BLaER1 treated with 17β-estradiol and CSF1 and Interleukin-3, amounts not matched to agents 10 nM and 100 nM (cell line): ENCODE data around the gene TTLL6.
A peak's percentile ranks its signal among the peaks of the same experiment; 100 is the strongest.
"Not testable (repeated sequence)": the region's sequence is repeated elsewhere in the genome, so short reads cannot be mapped to it uniquely, and the experiment has no call there.

Experiments used
- H3K27ac ChIP-seq, 11 experiments: shearing (Covaris generic); formaldehyde crosslinking; 2 replicates each; pipeline ENCODE4 v1.8.1; 2022
- H3K27me3 ChIP-seq, 11 experiments: shearing (Covaris generic); formaldehyde crosslinking; 2 replicates each; pipeline ENCODE4 v1.8.1; 2022
- H3K36me3 ChIP-seq, 11 experiments: shearing (Covaris generic); formaldehyde crosslinking; 2 replicates each; pipeline ENCODE4 v1.8.1; 2022
- H3K4me1 ChIP-seq, 10 experiments: shearing (Covaris generic); formaldehyde crosslinking; 2 replicates each; pipeline ENCODE4 v1.8.1; 2022
- H3K4me2 ChIP-seq, 11 experiments: shearing (Covaris generic); formaldehyde crosslinking; 2 replicates each; pipeline ENCODE4 v1.8.1; 2022
- H3K4me3 ChIP-seq, 10 experiments: shearing (Covaris generic); formaldehyde crosslinking; 2 replicates each; pipeline ENCODE4 v1.8.1; 2022
- H3K9ac ChIP-seq, 11 experiments: shearing (Covaris generic); formaldehyde crosslinking; 2 replicates each; pipeline ENCODE4 v1.8.1; 2022
- H3K9me3 ChIP-seq, 11 experiments: shearing (Covaris generic); formaldehyde crosslinking; replicated peaks in 1 of 11; 2 replicates each; pipeline ENCODE4 v1.8.1; 2022
- H4K20me1 ChIP-seq, 11 experiments: shearing (Covaris generic); formaldehyde crosslinking; 2 replicates each; pipeline ENCODE4 v1.8.1; 2022
- Cebpa-rat ChIP-seq, 11 experiments: shearing (Covaris generic); IDR thresholded peaks; 2 replicates each; pipeline ENCODE4 v1.8.1; 2022

The TTLL6 gene

GRCh38 chr17:48718761-48719641 lies 98.0 kb downstream of the TTLL6 start:
- Histone ChIP-seq H3K27ac (no peak overlapping the region), H3K9ac (no peak overlapping the region), H4K20me1 (peaks cover 0 to 80% (median 56%) of the 10 kb centered on the region in 11 experiments; a peak in 19 of 22 replicates), H3K9me3 (peaks cover 10 to 27% (median 16%) of the 10 kb centered on the region in 11 experiments; a peak in 18 of 22 replicates), H3K36me3 (no peaks in the 10 kb centered on the region), H3K4me2 (0 out of 22 replicates have a peak overlapping the region, but pooled peaks of 1 of the 11 experiments have one; percentile 33), H3K4me1 (peaks cover 0 to 16% (median 2%) of the 10 kb centered on the region in 10 experiments; a peak in 5 of 20 replicates), H3K27me3 (peaks cover 99 to 100% (median 100%) of the 10 kb centered on the region in 11 experiments), H3K4me3 (peak overlapping the region in 2 of 10 experiments; percentile 8 to 9; a peak in 1 of 20 replicates)
- TF ChIP-seq Cebpa-rat (IDR thresholded peaks at IDR 0.05): no peak

DNA sequence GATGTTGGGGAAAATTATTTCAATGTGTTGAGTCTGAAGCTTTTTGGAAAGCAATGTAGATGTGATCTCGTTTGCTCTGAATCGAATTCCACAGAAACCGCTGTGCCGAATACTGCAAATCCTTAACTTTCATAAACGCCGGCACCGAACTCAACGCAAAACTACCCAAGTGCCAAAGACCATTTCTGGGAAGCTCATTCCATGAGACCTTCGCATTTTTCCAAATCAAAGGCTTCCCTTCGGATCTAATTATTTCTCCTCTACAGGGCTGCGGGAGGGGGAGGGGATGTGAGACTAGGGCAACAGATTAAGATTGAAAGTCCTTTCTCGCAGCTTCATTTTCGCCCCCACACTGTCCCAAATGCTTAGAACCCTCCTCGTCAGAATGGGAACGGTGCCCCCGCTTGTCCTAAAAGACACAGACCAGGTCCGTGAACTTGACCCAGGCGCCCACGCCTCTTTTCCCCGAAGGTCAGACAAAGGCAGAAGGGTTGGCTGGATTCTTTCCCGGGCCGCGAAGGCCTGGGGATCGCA lies 98.7 kb downstream of the TTLL6 start:
- H3K4me1 ChIP-seq: peaks cover 0 to 8% (median 2%) of the 10 kb centered on the region in 10 experiments; a peak in 5 of 20 replicates
- H3K27me3 ChIP-seq: peaks cover 99 to 100% (median 100%) of the 10 kb centered on the region in 11 experiments
- no peak overlapping the region for H3K27ac ChIP-seq
- H4K20me1 ChIP-seq: peaks cover 0 to 73% (median 50%) of the 10 kb centered on the region in 11 experiments; a peak in 19 of 22 replicates
- no peak overlapping the region for H3K9ac ChIP-seq
- H3K36me3 ChIP-seq: no peaks in the 10 kb centered on the region
- 0 out of 20 replicates have a peak overlapping the region, but pooled peaks of 1 of the 10 experiments have one; percentile 8 for H3K4me3 ChIP-seq
- peaks cover 10 to 27% (median 16%) of the 10 kb centered on the region in 11 experiments; a peak in 18 of 22 replicates for H3K9me3 ChIP-seq
- no peak for TF ChIP-seq Cebpa-rat (IDR thresholded peaks at IDR 0.05)
- no peak overlapping the region for H3K4me2 ChIP-seq

GRCh38 chr17:48717367-48718226 lies 99.4 kb downstream of the TTLL6 start:
- Histone ChIP-seq H3K4me2 (no peak overlapping the region), H4K20me1 (peaks cover 0 to 66% (median 43%) of the 10 kb centered on the region in 11 experiments; a peak in 19 of 22 replicates), H3K9me3 (peaks cover 10 to 27% (median 16%) of the 10 kb centered on the region in 11 experiments; a peak in 18 of 22 replicates), H3K9ac (no peak overlapping the region), H3K27me3 (peaks cover 99 to 100% (median 100%) of the 10 kb centered on the region in 11 experiments), H3K4me1 (peaks cover 0 to 1% (median 0%) of the 10 kb centered on the region in 10 experiments; a peak in 3 of 20 replicates), H3K27ac (no peak overlapping the region), H3K4me3 (no peak overlapping the region), H3K36me3 (no peaks in the 10 kb centered on the region)
- no peak for TF ChIP-seq Cebpa-rat (IDR thresholded peaks at IDR 0.05)

DNA sequence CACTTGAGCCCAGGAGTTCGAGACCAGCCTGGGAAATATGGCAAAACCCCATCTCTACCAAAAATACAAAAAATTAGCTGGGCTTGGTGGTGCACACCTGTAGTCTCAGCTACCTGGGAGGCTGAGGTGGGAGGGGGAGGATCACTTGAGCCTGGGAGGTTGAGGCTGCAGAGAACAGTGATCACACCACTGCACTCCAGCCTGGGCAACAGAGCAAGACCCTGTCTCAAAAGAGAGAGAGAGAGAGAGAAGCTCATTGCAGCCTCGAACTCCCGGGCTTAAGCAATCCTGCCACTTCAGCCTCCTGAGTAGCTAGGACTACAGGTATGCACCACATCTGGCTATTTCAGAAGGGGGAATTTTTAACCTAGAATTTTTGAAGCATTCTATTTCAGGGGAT lies 100.5 kb downstream of the TTLL6 start:
- not testable (repeated sequence) for H3K4me3 ChIP-seq, H3K4me2 ChIP-seq, H3K9ac ChIP-seq, H3K27ac ChIP-seq, H3K36me3 ChIP-seq, H3K4me1 ChIP-seq
- Histone ChIP-seq H4K20me1 (peaks cover 0 to 55% (median 32%) of the 10 kb centered on the region in 11 experiments; a peak in 19 of 22 replicates), H3K9me3 (peaks cover 10 to 27% (median 16%) of the 10 kb centered on the region in 11 experiments; a peak in 18 of 22 replicates), H3K27me3 (peaks cover 96 to 100% (median 100%) of the 10 kb centered on the region in 11 experiments)

DNA sequence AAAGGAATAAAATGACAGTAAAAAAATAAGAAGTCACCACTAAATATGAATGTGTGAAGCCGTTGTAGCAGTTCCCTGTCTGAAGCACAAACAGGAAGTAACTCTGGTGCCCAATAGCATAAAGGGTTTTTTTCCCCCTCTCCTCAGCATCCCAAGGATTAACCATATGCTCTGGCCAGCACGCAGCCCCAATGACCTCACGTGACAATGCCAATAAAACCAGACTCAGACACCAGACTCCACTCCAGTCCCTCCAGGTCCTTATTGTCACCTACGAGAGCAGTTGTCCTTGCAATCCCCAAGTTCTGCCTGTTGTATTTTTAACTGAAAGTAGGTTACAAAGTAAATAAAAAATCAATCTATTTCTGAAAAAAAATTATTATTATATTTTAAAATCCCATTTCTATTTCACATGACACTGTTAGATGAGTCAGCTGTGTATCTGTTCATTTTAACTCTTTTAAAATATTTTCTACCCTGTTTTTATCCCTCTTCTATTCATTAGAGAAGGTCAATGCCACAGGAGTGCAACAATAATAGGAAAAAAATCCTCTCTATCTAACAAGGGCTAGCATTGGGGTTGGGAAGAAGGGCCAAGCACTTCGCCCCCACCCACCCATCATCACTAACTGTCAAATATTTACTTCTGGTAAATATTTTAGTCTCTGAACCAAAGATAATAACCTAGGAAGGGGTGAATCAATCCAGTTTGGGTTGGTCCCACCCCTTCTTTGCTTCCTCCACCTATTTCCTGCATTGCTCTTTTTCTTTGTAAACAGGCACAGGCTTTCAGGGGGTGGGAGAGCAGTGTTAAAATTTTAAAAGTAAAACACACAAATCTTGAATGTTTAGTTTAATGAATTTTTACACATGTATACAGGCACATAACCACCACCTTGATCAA lies 101.3 kb downstream of the TTLL6 start:
- no peak overlapping the region for H3K27ac ChIP-seq
- H4K20me1 ChIP-seq: peaks cover 0 to 51% (median 26%) of the 10 kb centered on the region in 11 experiments; a peak in 19 of 22 replicates
- H3K27me3 ChIP-seq: peaks cover 95 to 100% (median 100%) of the 10 kb centered on the region in 11 experiments
- H3K36me3 ChIP-seq: no peaks in the 10 kb centered on the region
- no peak overlapping the region for H3K4me2 ChIP-seq
- no peak overlapping the region for H3K4me3 ChIP-seq
- no peak for TF ChIP-seq Cebpa-rat (IDR thresholded peaks at IDR 0.05)
- H3K9ac ChIP-seq: no peak overlapping the region
- H3K4me1 ChIP-seq: no peaks in the 10 kb centered on the region
- peaks cover 10 to 25% (median 16%) of the 10 kb centered on the region in 11 experiments; a peak in 18 of 22 replicates for H3K9me3 ChIP-seq
